Tibial nerve (tissue), 4 donors: ENCODE data around the gene SEMA3C.

ENCODE experiments used
- EP300 ChIP-seq, 2 donors: sonication (generic); formaldehyde crosslinking; IDR thresholded peaks; one replicate each; pipeline ENCODE4 v1.6.1; 2017; ENCODE audit warnings: antibody characterized with exemption in 2 of 2, mild to moderate bottlenecking in 1 of 2
- POLR2A ChIP-seq, 2 donors: fragments of 450-650 bp; IDR thresholded peaks; one replicate each; pipeline ENCODE4 v1.6.1; 2017; ENCODE audit warnings: antibody characterized with exemption in 2 of 2, mild to moderate bottlenecking in 2 of 2, moderate library complexity in 2 of 2
- TF ChIP-seq, protein P1 (sequence below), 5 experiments: fragments of 200-600 bp in 3 of 5; fragments of 450-650 bp in 2 of 5; sonication (generic) in 3 of 5; IDR thresholded peaks; one replicate each; pipeline ENCODE4 v1.5.1; 2016 to 2019; ENCODE audit warnings: antibody characterized with exemption in 5 of 5, mild to moderate bottlenecking in 3 of 5, moderate library complexity in 2 of 5

DNA sequence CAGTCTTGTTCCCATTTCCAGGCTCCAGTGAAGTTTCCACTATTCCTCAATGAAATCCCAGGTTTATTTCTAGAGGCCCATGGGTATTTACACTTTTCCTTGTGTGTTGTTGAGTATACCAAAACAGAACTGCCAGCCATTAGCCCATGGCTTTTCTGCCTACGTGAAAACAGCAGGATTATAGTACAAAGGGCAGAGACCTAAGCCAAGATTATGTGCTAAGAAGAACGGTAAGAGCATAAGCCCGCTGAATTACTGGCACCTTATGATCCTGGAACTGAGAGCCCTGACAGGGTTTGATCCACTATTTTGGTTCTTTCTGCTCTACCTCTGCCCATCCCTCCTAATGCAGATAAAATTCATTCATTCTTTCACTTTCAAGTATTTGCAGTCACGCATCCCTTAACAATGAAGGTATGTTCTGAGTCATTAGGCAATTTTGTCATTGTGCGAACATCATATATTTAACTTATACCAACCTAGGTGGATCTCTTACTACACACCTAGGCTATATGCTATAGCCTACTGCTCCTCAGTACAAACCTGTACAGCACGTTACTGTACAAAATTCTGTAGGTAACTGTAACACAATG lies 16.0 kb downstream of the SEMA3C start:
- TF ChIP-seq, protein P1, sequence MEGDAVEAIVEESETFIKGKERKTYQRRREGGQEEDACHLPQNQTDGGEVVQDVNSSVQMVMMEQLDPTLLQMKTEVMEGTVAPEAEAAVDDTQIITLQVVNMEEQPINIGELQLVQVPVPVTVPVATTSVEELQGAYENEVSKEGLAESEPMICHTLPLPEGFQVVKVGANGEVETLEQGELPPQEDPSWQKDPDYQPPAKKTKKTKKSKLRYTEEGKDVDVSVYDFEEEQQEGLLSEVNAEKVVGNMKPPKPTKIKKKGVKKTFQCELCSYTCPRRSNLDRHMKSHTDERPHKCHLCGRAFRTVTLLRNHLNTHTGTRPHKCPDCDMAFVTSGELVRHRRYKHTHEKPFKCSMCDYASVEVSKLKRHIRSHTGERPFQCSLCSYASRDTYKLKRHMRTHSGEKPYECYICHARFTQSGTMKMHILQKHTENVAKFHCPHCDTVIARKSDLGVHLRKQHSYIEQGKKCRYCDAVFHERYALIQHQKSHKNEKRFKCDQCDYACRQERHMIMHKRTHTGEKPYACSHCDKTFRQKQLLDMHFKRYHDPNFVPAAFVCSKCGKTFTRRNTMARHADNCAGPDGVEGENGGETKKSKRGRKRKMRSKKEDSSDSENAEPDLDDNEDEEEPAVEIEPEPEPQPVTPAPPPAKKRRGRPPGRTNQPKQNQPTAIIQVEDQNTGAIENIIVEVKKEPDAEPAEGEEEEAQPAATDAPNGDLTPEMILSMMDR (IDR thresholded peaks at IDR 0.05) = no peak
- TF ChIP-seq EP300 (IDR thresholded peaks at IDR 0.05) (no peak), POLR2A (IDR thresholded peaks at IDR 0.05) (no peak)
